Measurements from ENCODE around the gene DGCR2. TPM values are rescaled to one million over a fixed set of nuclear protein-coding genes. Genes with fewer than 3 reads are reported as not detected.

Gene DGCR2
- total RNA-seq, 1 experiment from 2014 or later, result 42.9 TPM

- H3K4me3 ChIP-seq (replicated peaks in 1 of 2; ENCODE audit: low read depth in 1 of 2, low read length in 2 of 2), result no peak overlapping the region
- H3K9me2 ChIP-seq (ENCODE audit: insufficient read depth), result no peaks in the 10 kb centered on the region
- no peak overlapping the region for H3K9ac ChIP-seq (ENCODE audit: low read length)
- H2AFZ ChIP-seq (ENCODE audit: low read depth, low read length, poor library complexity, severe bottlenecking), result no peak overlapping the region
- CTCF ChIA-PET, result no interaction called here
- TF ChIP-seq POLR2A (IDR thresholded peaks at IDR 0.05; ENCODE audit: borderline replicate concordance, extremely low read depth, insufficient read depth, insufficient read length) (no peak), EGR1 (IDR thresholded peaks at IDR 0.05; ENCODE audit: low read depth) (no peak), POLR2AphosphoS5 (IDR thresholded peaks at IDR 0.05; ENCODE audit: low read depth, low read length) (no peak), EZH2phosphoT487 (IDR thresholded peaks at IDR 0.05; ENCODE audit: borderline replicate concordance) (no peak), JUND (IDR thresholded peaks at IDR 0.05) (no peak), ATF3 (IDR thresholded peaks at IDR 0.05) (no peak), ZBTB33 (IDR thresholded peaks at IDR 0.05; ENCODE audit: extremely low read depth, insufficient replicate concordance, low read length) (no peak), CTCF (IDR thresholded peaks at IDR 0.05 in 2 of 3, conservative IDR thresholded peaks at IDR 0.05 in 1 of 3; ENCODE audit: borderline replicate concordance in 1 of 3, insufficient read depth in 1 of 3, low read depth in 2 of 3, low read length in 2 of 3) (no peak), RAD21 (IDR thresholded peaks at IDR 0.05; ENCODE audit: low read depth) (no peak), TCF7L2 (IDR thresholded peaks at IDR 0.05; ENCODE audit: borderline replicate concordance, extremely low read depth, insufficient read depth, insufficient read length) (no peak), YY1 (IDR thresholded peaks at IDR 0.05; ENCODE audit: extremely low read depth, insufficient replicate concordance, low read depth, low read length) (no peak), ZNF274 (IDR thresholded peaks at IDR 0.05; ENCODE audit: low read depth, low read length) (no peak), SIN3A (IDR thresholded peaks at IDR 0.05; ENCODE audit: low read depth) (no peak), CBX3 (IDR thresholded peaks at IDR 0.05; ENCODE audit: low read depth) (no peak)
- TF ChIP-seq, protein P1, sequence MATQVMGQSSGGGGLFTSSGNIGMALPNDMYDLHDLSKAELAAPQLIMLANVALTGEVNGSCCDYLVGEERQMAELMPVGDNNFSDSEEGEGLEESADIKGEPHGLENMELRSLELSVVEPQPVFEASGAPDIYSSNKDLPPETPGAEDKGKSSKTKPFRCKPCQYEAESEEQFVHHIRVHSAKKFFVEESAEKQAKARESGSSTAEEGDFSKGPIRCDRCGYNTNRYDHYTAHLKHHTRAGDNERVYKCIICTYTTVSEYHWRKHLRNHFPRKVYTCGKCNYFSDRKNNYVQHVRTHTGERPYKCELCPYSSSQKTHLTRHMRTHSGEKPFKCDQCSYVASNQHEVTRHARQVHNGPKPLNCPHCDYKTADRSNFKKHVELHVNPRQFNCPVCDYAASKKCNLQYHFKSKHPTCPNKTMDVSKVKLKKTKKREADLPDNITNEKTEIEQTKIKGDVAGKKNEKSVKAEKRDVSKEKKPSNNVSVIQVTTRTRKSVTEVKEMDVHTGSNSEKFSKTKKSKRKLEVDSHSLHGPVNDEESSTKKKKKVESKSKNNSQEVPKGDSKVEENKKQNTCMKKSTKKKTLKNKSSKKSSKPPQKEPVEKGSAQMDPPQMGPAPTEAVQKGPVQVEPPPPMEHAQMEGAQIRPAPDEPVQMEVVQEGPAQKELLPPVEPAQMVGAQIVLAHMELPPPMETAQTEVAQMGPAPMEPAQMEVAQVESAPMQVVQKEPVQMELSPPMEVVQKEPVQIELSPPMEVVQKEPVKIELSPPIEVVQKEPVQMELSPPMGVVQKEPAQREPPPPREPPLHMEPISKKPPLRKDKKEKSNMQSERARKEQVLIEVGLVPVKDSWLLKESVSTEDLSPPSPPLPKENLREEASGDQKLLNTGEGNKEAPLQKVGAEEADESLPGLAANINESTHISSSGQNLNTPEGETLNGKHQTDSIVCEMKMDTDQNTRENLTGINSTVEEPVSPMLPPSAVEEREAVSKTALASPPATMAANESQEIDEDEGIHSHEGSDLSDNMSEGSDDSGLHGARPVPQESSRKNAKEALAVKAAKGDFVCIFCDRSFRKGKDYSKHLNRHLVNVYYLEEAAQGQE (IDR thresholded peaks at IDR 0.05; ENCODE audit: low read depth), result no peak
- TF ChIP-seq, protein P2, sequence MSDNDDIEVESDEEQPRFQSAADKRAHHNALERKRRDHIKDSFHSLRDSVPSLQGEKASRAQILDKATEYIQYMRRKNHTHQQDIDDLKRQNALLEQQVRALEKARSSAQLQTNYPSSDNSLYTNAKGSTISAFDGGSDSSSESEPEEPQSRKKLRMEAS (IDR thresholded peaks at IDR 0.05), result no peak
- ATAC-seq (no peak), DNase-seq (ENCODE audit: low read depth, low spot score) (no peak)
- no TSS peak for BruUV-seq (replicated peaks)
- no peak overlapping the region for H3K4me2 ChIP-seq (ENCODE audit: low read length)
- H3K36me3 ChIP-seq (ENCODE audit: control insufficient read depth in 1 of 2, insufficient read depth in 2 of 2, low read length in 2 of 2), result peaks cover 7 to 8% of the 10 kb centered on the region in 2 experiments; a peak in 3 of 4 replicates
- POLR2A ChIA-PET, result no interaction called here
- H4K20me1 ChIP-seq (ENCODE audit: insufficient read depth), result no peaks in the 10 kb centered on the region
- no peaks in the 10 kb centered on the region for H3K4me1 ChIP-seq (ENCODE audit: control insufficient read depth in 1 of 2, insufficient read depth in 2 of 2, low read length in 2 of 2)
- no peaks in the 10 kb centered on the region for H3K79me2 ChIP-seq (ENCODE audit: insufficient read depth, low read length)
- no peaks in the 10 kb centered on the region for H3K27me3 ChIP-seq (ENCODE audit: insufficient read depth, low read length)
- no peak overlapping the region for H3K27ac ChIP-seq (ENCODE audit: low read depth, low read length)
- RAD21 ChIA-PET (ENCODE audit: low non-redundant PET in 1 of 2, low total read pairs in 2 of 2, uncharacterized antibody in 2 of 2, unreplicated experiment in 2 of 2), result no interaction called here
- H3K9me3 ChIP-seq (ENCODE audit: control insufficient read depth in 1 of 2, insufficient read depth in 1 of 2, low read depth in 1 of 2, low read length in 2 of 2), result no peaks in the 10 kb centered on the region
- intact Hi-C loops (cut with micrococcal nuclease), result no loop called here
Measured at GRCh38 chr22:19064354-19065054, 57.7 kb downstream of the DGCR2 start.
